ENCODE data around the gene AGAP2. TPM values are rescaled to one million over a fixed set of nuclear protein-coding genes. Genes with fewer than 3 reads are reported as not detected.

The AGAP2 gene
- total and polyA plus RNA-seq, 9 of the 15 experiments (the other 6 are each of a cell fraction or from before 2014, with no cell fraction given) = 0.04 to 0.77 (median 0.28) TPM; not detected in 1

DNA sequence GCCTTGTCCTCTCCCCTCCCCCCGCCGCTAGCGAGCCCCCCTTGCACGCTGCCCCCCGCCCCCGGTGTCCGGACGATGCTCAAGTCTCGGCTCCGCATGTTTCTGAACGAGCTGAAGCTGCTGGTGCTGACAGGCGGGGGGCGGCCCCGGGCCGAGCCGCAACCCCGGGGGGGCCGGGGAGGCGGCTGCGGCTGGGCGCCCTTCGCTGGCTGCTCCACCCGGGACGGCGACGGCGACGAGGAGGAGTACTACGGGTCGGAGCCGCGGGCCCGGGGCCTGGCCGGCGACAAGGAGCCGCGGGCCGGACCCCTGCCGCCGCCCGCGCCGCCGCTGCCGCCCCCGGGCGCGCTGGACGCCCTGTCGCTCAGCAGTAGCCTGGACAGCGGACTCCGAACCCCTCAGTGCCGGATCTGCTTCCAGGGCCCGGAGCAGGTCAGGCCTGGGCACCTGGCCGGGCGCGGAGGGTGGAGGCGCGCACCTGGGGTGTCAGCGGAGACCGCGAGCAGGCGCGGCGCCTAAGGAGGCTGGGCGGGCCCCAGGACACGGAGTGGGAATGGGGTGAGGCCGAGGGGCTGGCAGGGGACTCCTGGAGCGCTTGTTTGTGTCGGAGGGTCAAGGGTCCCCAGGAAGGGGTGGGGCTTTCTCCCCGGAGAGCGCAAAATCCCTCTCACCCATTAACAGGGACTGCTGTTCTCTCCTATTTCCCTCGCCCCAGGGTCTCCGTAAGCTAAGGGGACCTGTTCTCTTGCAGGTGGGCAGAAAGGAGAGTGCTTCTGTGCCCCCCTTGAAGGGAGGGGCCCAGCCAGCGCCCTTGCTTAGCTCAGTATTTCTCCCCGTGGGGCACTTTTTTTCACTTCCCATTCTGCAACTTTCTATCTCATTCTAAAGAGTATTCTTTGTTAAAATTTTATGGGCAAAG, 17.2 kb upstream of the AGAP2 start (continued):
- TF ChIP-seq NR2C2 (CRISPR knock-in tag; IDR thresholded peaks at IDR 0.05) (no peak), NR2C2 (tag; IDR thresholded peaks at IDR 0.05) (peak; percentile 45; the same call in 1 of the 2 replicates), FOSL1 (tag; conservative IDR thresholded peaks at IDR 0.05) (0 out of 2 replicates have a peak, but pooled peaks have one; percentile 16), HMGN3 (IDR thresholded peaks at IDR 0.05; ENCODE audit: borderline replicate concordance, extremely low read depth, insufficient read length, low read depth, low read length) (peak; percentile 51), SMARCA4 (IDR thresholded peaks at IDR 0.05) (no peak), MYBL2 (IDR thresholded peaks at IDR 0.05; ENCODE audit: low read depth) (no peak), MYBL2 (CRISPR knock-in tag; IDR thresholded peaks at IDR 0.05; ENCODE audit: borderline replicate concordance) (no peak), GABPB2 (CRISPR knock-in tag; conservative IDR thresholded peaks at IDR 0.05) (no peak), SMAD4 (CRISPR knock-in tag; conservative IDR thresholded peaks at IDR 0.05) (peak; percentile 50), ZKSCAN3 (CRISPR knock-in tag; IDR thresholded peaks at IDR 0.05) (no peak), PCBP1 (IDR thresholded peaks at IDR 0.05; ENCODE audit: low read depth, low read length, poor library complexity, severe bottlenecking) (peak; percentile 19), EP400 (IDR thresholded peaks at IDR 0.05) (no peak), CCNT2 (IDR thresholded peaks at IDR 0.05; ENCODE audit: borderline replicate concordance, extremely low read depth, insufficient read length, low read depth, low read length) (peak; percentile 24), SIN3B (IDR thresholded peaks at IDR 0.05; ENCODE audit: low read depth) (peak; percentile 37; the same call in 1 of the 2 replicates), XRCC4 (IDR thresholded peaks at IDR 0.05; ENCODE audit: extremely low read depth, insufficient read depth, insufficient read length) (no peak), RFX1 (IDR thresholded peaks at IDR 0.05) (no peak), CTBP1 (IDR thresholded peaks at IDR 0.05; ENCODE audit: borderline replicate concordance) (peak; percentile 38; the same call in 1 of the 2 replicates), NRF1 (conservative IDR thresholded peaks at IDR 0.05 in 1 of 2, IDR thresholded peaks at IDR 0.05 in 1 of 2) (peak; percentile 36 to 50; a peak in 2 of 4 replicates), POLR2AphosphoS5 (IDR thresholded peaks at IDR 0.05; ENCODE audit: control insufficient read depth, insufficient read depth, low read depth, low read length) (no peak)
- TF ChIP-seq, protein P1, sequence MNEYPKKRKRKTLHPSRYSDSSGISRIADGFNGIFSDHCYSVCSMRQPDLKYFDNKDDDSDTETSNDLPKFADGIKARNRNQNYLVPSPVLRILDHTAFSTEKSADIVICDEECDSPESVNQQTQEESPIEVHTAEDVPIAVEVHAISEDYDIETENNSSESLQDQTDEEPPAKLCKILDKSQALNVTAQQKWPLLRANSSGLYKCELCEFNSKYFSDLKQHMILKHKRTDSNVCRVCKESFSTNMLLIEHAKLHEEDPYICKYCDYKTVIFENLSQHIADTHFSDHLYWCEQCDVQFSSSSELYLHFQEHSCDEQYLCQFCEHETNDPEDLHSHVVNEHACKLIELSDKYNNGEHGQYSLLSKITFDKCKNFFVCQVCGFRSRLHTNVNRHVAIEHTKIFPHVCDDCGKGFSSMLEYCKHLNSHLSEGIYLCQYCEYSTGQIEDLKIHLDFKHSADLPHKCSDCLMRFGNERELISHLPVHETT (CRISPR knock-in tag; conservative IDR thresholded peaks at IDR 0.05 in 1 of 2, IDR thresholded peaks at IDR 0.05 in 1 of 2) = no peak
- TF ChIP-seq, protein P2, sequence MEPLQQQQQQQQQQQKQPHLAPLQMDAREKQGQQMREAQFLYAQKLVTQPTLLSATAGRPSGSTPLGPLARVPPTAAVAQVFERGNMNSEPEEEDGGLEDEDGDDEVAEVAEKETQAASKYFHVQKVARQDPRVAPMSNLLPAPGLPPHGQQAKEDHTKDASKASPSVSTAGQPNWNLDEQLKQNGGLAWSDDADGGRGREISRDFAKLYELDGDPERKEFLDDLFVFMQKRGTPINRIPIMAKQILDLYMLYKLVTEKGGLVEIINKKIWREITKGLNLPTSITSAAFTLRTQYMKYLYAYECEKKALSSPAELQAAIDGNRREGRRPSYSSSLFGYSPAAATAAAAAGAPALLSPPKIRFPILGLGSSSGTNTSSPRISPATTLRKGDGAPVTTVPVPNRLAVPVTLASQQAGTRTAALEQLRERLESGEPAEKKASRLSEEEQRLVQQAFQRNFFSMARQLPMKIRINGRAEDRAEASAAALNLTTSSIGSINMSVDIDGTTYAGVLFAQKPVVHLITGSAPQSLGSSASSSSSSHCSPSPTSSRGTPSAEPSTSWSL (CRISPR knock-in tag; IDR thresholded peaks at IDR 0.05; ENCODE audit: borderline replicate concordance) = no peak
- TF ChIP-seq, protein P3, sequence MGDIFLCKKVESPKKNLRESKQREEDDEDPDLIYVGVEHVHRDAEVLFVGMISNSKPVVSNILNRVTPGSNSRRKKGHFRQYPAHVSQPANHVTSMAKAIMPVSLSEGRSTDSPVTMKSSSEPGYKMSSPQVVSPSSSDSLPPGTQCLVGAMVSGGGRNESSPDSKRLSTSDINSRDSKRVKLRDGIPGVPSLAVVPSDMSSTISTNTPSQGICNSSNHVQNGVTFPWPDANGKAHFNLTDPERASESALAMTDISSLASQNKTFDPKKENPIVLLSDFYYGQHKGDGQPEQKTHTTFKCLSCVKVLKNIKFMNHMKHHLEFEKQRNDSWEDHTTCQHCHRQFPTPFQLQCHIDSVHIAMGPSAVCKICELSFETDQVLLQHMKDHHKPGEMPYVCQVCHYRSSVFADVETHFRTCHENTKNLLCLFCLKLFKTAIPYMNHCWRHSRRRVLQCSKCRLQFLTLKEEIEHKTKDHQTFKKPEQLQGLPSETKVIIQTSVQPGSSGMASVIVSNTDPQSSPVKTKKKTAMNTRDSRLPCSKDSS (IDR thresholded peaks at IDR 0.05; ENCODE audit: low read depth, partially characterized antibody) = no peak
